NT2/D1 (cell line): ENCODE measurements around the gene CASP8.

Experiments
- DNase-seq: peaks from one replicate; pipeline ENCODE4 v3.0.0-alpha.2; 2011; ENCODE audit warnings: low read depth, low spot score
- H3K27me3 ChIP-seq: 2 replicates; pipeline ENCODE4 v1.6.0; 2011; ENCODE audit warnings: mild to moderate bottlenecking; ENCODE audit not compliant: insufficient read length, insufficient read depth
- H3K36me3 ChIP-seq: 2 replicates; pipeline ENCODE4 v1.6.1; 2011; ENCODE audit warnings: mild to moderate bottlenecking, low read length, mixed read lengths; ENCODE audit not compliant: insufficient read depth, insufficient read length
- H3K4me1 ChIP-seq: 2 replicates; pipeline ENCODE4 v1.5.1; 2011; ENCODE audit not compliant: insufficient read depth, insufficient read length
- H3K4me3 ChIP-seq: 2 replicates; pipeline ENCODE4 v1.5.1; 2011; ENCODE audit warnings: low read depth; ENCODE audit not compliant: insufficient read length
- H3K9ac ChIP-seq: 2 replicates; pipeline ENCODE4 v1.6.0; 2011; ENCODE audit warnings: low read depth; ENCODE audit not compliant: insufficient read length
- H3K9me3 ChIP-seq: 2 replicates; pipeline ENCODE4 v1.5.1; 2011; ENCODE audit warnings: mild to moderate bottlenecking, low read length; ENCODE audit not compliant: insufficient read depth
- SUZ12 ChIP-seq: IDR thresholded peaks from 2 replicates; pipeline ENCODE4 v1.6.1; 2011; ENCODE audit not compliant: insufficient read length, insufficient read depth; ENCODE audit errors: extremely low read depth
- YY1 ChIP-seq: IDR thresholded peaks from 2 replicates; pipeline ENCODE4 v1.6.1; 2011; ENCODE audit not compliant: insufficient read length, insufficient read depth
- ZNF274 ChIP-seq: IDR thresholded peaks from 2 replicates; pipeline ENCODE4 v1.6.1; 2011; ENCODE audit warnings: mild to moderate bottlenecking, low read depth, low read length

CASP8 gene

DNA sequence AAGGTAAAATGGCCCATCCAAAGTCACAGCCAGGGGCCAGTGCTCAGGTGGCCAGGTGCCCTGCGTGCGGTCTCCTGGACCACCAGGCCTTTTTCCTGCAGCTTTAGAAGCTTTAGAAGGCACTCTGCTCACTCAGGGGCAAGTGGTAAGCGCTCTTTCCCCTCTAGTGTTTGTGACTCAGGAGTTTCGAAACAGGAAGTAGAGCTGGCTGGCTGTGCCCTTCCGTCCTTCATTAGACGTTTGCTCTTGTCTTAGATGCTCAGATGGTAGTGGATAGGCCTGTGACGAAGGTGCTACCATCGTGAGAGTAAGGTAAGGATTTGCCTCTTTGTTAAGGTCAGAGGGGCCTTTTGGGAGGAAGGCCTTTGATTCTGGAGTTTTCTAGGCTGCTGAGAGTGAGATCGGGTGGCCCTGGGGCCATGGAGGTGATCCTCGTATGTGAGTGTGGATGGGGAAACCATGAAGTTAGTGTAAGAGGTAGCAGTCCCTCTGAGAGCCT is at the start of gene CASP8:
Gene CASP8, plus strand, starts transcription at position 235 of the 499 bp plus-strand sequence. CDS start 5,951 bp downstream, outside the sequence.
- no peak within 1 kb of the TSS for H3K4me3 ChIP-seq
- no peak for DNase-seq
- peaks cover 5% of the 10 kb centered on the region for H3K4me1 ChIP-seq
- no peak within 1 kb of the TSS for H3K9ac ChIP-seq
- H3K36me3 ChIP-seq = peaks cover 3% of the 10 kb centered on the region
- TF ChIP-seq YY1 = no peak
- no peaks in the 10 kb centered on the region for H3K27me3 ChIP-seq
- H3K9me3 ChIP-seq = no peaks in the 10 kb centered on the region

DNA sequence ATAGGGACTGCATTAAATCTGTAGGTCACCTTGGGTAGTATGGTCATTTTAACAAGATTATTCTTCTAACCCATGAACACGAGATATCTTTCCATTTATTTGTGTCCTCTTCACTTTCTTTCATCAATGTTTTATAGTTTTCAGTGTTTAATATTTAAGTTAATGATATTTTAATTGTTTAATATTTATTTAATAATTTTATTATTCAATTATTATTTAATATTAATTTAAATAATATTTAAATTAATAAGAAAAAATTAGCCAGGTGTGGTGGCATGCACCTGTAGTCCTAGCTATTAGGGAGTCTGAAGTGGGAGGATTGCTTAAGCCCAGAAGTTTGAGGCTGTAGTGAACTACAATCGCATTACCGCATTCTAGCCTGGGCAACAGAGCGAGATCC is 44.4 kb upstream of the CASP8 start:
- no peaks in the 10 kb centered on the region for H3K27me3 ChIP-seq
- peaks cover 5% of the 10 kb centered on the region for H3K36me3 ChIP-seq
- H3K4me1 ChIP-seq = no peaks in the 10 kb centered on the region
- H3K4me3 ChIP-seq = no peak overlapping the region
- DNase-seq = no peak
- peaks cover 5% of the 10 kb centered on the region; the same call in 1 of the 2 replicates for H3K9me3 ChIP-seq
- H3K9ac ChIP-seq = no peak overlapping the region
- TF ChIP-seq YY1 = no peak
- no peak for TF ChIP-seq ZNF274
- TF ChIP-seq SUZ12 = no peak

DNA sequence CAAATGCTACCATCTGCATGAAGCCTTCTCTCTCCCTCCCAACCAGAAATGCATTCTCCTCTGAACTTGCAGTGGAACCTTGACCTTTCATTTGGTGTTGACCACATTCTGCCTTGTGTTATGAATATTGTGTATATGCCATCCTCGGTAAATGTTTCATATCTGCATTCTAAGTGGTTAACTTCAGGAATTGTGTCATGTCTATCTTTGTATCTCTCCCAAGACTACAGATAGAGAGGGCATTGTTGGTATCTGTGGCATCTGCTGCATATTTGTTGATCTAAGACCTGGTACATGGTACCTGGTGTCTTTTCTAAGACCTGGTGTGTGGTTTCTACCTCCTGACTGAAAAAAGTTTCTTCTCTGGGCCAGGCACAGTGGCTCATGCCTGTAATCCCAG is 43.4 kb upstream of the CASP8 start:
- Histone ChIP-seq H3K36me3 (peaks cover 5% of the 10 kb centered on the region), H3K9ac (no peak overlapping the region), H3K4me1 (no peaks in the 10 kb centered on the region), H3K27me3 (no peaks in the 10 kb centered on the region), H3K9me3 (peaks cover 5% of the 10 kb centered on the region; the same call in 1 of the 2 replicates), H3K4me3 (no peak overlapping the region)
- TF ChIP-seq YY1 = no peak
- no peak for DNase-seq

DNA sequence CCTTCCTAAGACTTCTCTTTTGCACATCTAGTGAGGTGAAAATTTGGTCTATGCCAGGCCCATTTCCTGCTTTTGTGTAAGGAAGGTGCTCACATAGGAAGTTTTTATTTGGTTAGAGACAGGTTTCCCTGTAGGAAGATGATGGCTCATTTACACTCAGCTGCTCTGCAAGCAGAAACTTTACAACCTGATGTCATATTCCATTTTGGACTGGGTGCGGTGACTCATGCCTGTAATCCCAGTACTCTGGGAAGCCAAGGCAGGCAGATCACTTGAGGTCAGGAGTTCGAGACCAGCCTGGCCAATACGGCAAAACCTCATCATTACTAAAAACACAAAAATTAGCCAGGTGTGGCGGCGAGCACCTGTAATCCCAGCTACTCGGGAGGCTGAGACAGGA is 41.6 kb upstream of the CASP8 start:
- Histone ChIP-seq H3K9ac (no peak overlapping the region), H3K27me3 (no peaks in the 10 kb centered on the region), H3K4me3 (no peak overlapping the region), H3K9me3 (peaks cover 5% of the 10 kb centered on the region; the same call in 1 of the 2 replicates), H3K36me3 (peaks cover 5% of the 10 kb centered on the region), H3K4me1 (no peaks in the 10 kb centered on the region)
- no peak for TF ChIP-seq YY1
- no peak for TF ChIP-seq ZNF274
- no peak for TF ChIP-seq SUZ12
- no peak for DNase-seq

DNA sequence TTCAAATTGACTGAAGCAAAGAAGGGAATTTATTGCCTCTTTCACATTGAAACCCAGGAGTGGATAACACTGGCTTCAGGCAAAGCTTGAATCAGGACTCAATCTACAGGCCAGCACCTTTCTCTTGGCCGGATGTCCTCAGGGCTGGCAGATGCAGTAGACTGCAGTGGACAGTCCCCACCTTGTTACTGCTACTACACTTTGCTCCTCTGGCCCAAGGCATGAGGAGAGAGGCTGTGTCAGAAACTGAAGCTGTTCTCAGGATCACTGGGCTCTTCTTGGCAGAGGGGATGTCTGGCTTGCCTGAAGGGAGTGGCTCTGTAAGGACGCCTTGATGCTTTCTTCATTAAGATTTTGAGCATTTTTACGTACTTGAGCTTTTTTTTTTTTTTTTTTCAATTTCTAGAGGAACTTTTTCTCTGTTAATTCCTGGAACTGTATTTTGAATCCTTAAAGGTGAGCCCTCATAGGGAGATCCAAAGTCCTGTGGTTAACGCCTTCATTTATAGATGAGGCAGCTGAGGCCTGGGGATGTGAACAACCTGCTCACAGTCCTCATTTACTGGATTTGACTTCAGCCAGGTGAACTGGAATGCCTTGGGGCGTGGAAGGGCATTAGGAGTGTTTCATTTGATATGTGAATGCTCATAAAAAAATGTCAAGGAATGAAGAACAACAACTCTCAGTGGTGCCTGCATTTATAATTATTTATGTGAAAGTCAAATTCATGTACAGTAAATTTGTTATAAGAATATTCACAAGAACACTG is 40.8 kb upstream of the CASP8 start:
- TF ChIP-seq SUZ12 = no peak
- no peak for TF ChIP-seq ZNF274
- no peak for TF ChIP-seq YY1
- no peaks in the 10 kb centered on the region for H3K4me1 ChIP-seq
- DNase-seq = no peak
- H3K27me3 ChIP-seq = no peaks in the 10 kb centered on the region
- H3K36me3 ChIP-seq = peaks cover 5% of the 10 kb centered on the region
- no peak overlapping the region for H3K4me3 ChIP-seq
- no peak overlapping the region for H3K9ac ChIP-seq
- peaks cover 5% of the 10 kb centered on the region; the same call in 1 of the 2 replicates for H3K9me3 ChIP-seq

DNA sequence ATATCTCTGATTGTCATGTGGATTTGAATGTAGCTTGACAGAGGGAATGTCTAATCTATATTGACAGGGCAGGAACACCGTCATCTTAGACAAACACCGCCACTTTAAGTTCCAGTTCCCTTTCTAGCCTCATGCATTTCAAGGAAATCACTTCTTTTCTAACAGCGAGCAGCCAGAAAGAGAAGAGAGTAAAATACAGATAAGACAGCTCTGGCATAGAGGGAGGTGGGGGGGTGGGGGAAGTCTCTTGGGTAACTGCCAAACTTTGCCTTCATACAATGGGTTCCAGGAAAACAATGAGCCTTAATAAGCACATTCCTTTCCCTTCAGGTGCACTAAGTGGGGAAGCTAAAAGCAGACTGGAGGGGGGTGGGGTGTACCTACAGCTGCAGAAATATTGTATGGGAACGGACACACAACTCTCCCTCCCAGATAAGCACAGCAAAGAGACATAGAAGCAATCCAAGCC is 40.2 kb upstream of the CASP8 start:
- H3K4me1 ChIP-seq = no peaks in the 10 kb centered on the region
- H3K4me3 ChIP-seq = no peak overlapping the region
- DNase-seq = no peak
- no peak overlapping the region for H3K9ac ChIP-seq
- H3K27me3 ChIP-seq = no peaks in the 10 kb centered on the region
- H3K9me3 ChIP-seq = peaks cover 5% of the 10 kb centered on the region; the same call in 1 of the 2 replicates
- H3K36me3 ChIP-seq = peaks cover 5% of the 10 kb centered on the region
- no peak for TF ChIP-seq SUZ12
- TF ChIP-seq YY1 = no peak
- no peak for TF ChIP-seq ZNF274

DNA sequence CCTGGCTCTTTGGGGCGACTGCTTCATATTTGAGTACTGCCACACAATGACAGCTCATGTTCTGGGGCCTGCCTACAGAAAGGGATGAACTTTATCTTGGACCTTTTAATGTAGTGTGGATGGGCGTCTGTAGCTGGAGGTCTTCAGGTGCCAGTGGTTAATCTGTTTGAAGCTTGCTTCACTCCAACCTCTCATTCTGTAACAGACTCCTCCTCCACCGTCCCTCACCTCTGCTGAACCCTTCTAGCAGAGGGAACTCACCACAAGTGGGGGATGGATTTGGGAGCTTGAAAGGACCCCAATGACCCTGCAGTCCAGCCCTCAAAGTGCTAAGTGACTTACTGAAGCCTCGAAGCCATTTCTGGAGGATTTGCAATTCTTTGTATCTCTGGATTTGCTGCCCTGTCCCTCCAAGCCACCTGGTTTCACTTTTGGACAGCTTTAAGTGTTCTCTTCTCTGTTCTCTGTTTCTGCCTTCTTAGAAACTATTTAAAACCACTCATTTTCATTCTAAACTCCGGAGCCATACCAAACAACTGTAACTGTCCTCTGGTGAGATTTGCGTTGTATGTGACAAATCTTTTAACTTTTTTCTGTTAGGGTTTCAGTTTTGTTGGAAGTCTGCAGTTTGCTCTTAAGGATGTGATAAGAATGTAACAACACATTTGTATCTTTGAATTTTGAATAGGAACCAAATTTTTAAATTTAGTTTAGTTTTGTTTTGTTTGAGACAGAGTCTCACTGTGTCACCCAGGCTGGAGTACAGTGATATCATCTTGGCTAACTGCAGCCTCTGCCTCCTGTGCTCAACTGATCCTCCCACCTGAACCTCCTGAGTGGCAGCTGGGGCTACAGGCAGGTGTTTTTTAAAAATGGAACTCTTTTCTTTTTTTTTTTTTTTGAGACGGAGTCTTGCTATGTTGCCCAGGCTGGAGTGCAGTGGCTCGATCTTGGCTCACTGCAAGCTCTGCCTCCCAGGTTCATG is 37.0 kb upstream of the CASP8 start:
- DNase-seq = no peak
- no peak for TF ChIP-seq YY1
- TF ChIP-seq SUZ12 = no peak
- Histone ChIP-seq H3K4me3 (no peak overlapping the region), H3K36me3 (peaks cover 1% of the 10 kb centered on the region), H3K9me3 (peaks cover 5% of the 10 kb centered on the region; the same call in 1 of the 2 replicates), H3K27me3 (no peaks in the 10 kb centered on the region), H3K4me1 (no peaks in the 10 kb centered on the region), H3K9ac (no peak overlapping the region)
